ENCODE data around the gene HS3ST1.

The HS3ST1 gene

DNA sequence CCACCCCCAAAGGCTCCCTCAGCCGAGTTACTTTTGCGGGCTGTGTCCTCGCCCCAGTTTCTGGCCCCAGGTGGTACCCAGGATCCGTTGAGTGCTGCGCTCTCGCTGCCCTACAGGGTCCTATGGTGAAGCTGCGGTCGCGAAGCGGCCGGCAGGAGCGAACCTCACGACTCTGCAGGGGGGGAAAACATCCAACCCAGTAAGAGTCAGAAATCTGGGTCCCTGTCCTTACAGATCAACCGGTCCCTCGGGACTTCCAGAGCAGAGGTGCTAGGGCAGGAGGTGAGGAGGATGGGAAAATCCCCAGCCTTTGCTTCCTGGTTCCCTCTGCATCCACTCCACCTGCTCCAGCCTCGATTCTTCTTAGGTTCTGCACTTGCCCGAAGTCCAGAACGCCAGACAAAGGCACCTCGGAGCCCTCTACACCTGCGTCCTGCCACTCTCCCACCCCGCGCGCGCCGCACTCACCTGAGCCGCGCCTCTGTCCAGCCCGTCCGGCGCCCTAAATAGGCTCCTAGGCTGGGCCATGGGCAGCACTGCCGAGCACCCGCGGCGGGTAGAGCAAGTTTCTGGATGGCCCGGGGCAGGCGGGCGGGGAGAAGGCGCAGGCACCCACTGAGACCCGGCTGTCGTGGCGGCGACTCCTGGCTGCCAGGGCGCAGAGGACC lies at the start of gene HS3ST1:
Gene HS3ST1 (minus strand): TSS at position 664 of the 668 bp plus-strand sequence. CDS start 28,889 bp downstream, outside the sequence.
- DNase-seq: no peak

DNA sequence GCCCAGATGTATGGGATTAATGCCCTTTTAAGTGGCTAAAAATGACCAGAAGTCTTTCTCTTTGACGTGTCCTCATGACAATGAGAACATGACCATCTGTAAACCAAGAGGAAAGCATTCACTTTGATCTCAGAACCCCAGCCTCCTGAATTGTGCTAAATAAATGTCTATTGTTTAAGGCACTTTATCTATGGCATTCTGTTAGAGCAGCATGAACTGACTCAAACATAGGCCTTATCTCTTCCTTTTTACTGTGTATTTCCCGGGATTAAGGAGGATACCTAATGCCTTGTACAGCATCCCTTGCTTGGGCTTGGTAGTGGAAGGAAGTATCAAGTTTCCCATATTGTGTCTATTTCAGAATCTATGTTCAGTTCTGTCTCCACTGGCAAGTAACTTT lies 47.2 kb upstream of the HS3ST1 start:
- DNase-seq: no peak

- no peak for DNase-seq
Observed at GRCh38 chr4:11474146-11474545, 45.5 kb upstream of the HS3ST1 start.

DNA sequence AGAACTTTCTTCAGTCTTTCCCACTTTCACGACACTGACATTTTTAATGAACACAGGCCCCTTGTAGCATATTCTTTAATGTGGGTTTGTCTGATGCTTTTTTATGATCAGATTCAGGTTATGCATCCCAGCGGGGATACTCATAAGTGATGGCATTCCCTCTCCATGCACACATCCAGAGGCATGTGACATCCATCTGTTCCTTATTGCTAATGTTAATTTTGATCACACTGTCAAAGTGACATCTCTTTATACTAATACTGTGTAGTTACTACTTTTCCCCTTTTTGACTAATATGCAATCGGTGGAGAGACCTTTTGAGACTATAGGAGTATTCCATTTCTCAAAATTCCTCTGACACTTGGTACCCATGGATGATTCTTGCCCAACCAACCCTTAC lies 43.8 kb upstream of the HS3ST1 start:
- no peak for DNase-seq

GRCh38 chr4:11471618-11472017 lies 42.9 kb upstream of the HS3ST1 start:
- DNase-seq: no peak

GRCh38 chr4:11471046-11471441 lies 42.4 kb upstream of the HS3ST1 start:
- DNase-seq: no peak

GRCh38 chr4:11470438-11471045 lies 41.8 kb upstream of the HS3ST1 start:
- no peak for DNase-seq

GRCh38 chr4:11469650-11470437 lies 41.1 kb upstream of the HS3ST1 start:
- no peak for DNase-seq

GRCh38 chr4:11468901-11469300 lies 40.2 kb upstream of the HS3ST1 start:
- no peak for DNase-seq

DNA sequence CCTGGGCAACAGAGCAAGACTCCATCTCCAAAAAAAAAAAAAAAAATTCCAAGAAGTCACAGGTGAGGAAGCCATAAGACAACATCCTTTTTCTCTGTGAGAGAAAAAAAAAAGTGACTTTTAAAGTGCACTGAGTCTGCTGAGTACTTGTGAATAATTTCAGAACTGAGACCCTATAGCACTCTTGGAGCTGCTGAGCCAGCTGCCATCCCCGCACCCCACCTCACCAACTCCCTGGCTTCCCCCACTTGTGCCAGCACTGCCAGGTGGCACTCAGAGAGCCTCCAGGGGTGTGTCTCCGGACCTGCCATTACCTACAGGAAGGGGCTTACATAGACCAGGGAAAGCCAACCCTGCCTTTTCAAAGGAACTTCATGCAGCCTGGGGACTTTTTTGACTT lies 39.2 kb upstream of the HS3ST1 start:
- DNase-seq: no peak

- DNase-seq: no peak
Observed at GRCh38 chr4:11463707-11464106, 35.0 kb upstream of the HS3ST1 start.

DNA sequence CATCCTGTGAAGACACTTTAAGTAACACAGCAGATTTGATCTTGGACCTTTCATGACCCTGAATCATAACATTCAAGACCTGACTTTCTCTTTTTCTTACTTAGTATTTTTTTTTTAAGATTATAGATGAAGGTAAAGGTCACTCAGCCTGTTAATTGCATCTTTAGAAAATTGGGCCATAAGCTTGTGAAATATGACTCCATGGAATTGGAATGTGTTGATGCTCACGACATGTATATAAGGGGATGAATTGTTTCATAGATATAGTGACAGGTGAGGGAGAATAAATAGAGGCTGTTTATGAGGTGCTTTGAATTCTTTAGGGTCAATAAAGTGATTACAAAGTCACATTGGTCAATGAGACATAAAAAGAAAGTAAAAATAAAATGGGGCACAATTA lies 27.7 kb upstream of the HS3ST1 start:
- no peak for DNase-seq

DNA sequence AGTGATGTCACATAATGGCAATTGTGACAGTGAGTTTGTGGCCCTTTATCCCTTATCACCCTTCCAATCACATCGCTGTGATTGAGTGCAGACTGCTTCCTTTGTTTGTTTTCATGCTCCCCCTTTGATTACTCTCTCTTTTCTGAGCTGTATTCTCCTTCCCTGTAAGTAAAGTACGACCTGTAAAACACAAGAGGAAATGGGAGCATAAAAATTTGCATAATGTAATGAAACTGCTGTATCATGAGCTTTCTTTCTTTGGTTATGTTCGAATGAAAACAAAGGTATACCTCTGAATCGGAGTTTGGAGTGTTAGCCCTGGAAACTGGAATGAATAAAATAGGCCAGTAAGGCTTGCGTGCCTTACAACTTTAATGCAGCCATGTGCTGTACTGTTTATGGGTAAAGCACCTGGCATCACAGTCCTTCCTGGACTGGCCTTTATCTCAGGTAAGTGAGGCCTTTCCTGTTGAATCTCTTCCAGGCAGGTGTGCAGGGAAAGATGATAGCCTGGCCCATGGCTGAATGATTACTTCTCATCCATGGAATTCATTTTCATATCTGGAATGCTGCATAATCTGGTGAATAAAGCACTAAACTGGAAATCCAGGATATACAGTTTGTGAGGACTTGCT lies 26.6 kb upstream of the HS3ST1 start:
- DNase-seq: no peak

DNA sequence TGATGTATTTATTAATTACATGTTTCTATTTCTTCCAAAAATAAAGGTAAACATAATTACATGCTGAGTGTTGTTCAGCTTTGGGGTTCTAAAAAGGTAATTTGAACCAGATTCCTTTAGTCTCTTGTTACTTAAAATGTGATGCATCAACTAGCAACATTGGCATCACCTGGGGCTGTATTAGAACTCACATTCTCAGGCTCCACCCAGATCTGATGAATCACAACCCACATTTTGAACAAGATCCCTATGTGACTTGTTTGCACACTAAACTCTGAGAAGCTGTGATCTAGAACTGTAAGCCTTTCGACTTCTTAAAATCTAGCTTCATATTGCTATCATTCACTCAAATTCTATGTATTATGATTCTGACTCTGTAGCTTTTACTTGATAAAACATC lies 23.0 kb upstream of the HS3ST1 start:
- no peak for DNase-seq

DNA sequence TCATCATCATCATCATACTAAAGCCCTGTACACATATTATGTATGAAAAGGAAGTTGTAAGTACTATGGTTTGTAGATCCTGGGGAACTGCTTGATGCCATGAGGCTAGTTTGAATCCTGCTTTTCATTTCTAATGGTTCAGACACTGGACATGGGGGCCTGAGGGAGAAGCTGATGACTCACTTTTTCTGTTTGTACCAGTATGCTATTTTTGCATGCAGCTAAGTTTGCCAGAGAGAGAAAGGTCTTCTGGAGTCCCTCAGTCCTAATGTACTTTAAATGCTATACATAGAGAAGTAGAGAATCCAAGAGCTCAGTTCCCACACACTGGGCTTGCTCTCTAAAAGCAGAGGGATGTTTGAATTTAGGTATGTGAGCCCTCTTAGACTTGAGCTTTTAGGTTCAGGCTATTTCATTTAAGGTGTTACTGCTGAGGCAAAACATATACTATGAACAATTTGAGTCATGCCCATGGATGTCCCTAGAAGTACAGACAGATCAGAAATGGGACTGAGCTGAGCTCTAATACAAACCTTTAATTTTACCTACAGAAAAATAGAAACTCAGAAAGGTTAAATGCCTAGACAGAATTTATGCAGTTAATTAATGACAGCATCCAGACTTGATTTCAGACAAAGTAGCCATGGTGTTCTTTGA lies 17.6 kb upstream of the HS3ST1 start:
- DNase-seq: no peak

GRCh38 chr4:11441194-11441556 lies 12.5 kb upstream of the HS3ST1 start:
- no peak for DNase-seq

- no peak for DNase-seq
Observed at GRCh38 chr4:11440481-11441193, 11.9 kb upstream of the HS3ST1 start.

- DNase-seq: no peak
Observed at GRCh38 chr4:11439836-11440235, 11.1 kb upstream of the HS3ST1 start.

DNA sequence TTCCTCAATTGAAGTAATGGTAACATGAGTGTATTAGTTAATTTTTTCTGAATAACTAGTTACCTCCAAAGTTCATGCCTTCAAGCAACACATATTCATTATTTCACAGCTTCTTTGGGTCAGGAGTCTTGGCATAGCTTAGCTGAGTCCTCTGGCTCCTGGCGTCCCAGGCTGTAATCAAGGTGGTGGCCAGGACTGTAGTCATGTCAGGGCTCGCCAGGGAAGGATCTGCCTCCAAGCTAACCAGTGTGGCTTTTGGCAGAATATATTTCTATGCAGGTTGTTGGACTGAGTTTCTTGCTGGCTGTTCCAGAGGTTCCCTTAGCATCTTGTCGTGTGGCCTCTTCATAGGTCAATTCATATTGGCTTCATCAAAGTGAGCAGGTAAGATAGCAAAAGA lies 10.0 kb upstream of the HS3ST1 start:
- no peak for DNase-seq

DNA sequence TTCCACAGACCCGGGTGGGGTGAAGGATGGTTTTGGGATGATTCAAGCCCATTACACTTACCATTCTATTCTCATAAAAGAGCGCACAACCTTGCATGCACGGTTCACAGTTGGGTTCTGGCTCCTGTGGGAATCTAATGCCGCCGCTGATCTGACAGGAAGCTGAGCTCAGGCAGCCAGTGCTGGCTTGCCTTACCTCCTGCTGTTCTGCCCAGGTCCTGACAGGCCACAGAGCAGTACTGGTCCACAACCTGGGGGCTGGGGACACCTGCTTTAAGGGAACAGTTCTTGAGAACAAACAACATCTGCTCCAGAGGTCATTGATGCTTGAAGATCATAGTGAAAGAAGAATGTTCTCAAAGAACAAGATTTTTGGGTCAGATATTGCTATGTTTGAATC lies 8.0 kb upstream of the HS3ST1 start:
- DNase-seq: no peak

- DNase-seq: no peak
Observed at GRCh38 chr4:11436084-11436483, 7.4 kb upstream of the HS3ST1 start.

DNA sequence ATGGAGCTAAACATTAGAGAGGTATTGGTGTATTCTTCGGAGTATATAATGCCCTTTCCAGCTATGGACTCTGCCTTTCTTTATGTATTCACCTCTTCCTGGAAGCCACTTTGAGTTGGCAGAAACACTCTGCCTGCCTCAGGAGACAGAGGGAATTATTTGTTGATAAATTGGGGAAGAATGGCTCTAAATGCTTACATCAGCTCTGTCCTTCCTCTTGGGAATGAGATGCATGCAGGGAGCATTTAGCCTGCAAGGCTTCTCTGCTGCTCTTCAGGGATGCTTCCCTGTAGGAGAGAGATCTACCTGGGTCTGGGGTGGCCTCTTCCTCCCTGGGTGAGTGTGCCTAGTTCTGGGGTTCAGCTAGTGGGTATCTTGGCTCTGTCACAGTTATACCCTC lies 6.9 kb upstream of the HS3ST1 start:
- no peak for DNase-seq

- DNase-seq: no peak
Observed at GRCh38 chr4:11431111-11431510, 2.4 kb upstream of the HS3ST1 start.

Measured in cortex of kidney (tissue), 1 donor.